ENCODE measurements around the gene PDIA4.

- TF ChIP-seq GATA2 (IDR thresholded peaks at IDR 0.05; ENCODE audit: low read depth, low read length) (no peak), GATA3 (IDR thresholded peaks at IDR 0.05; ENCODE audit: low read depth, low read length) (no peak)
Observed at GRCh38 chr7:149011491-149011890, 16.8 kb downstream of the PDIA4 start.

Data from SH-SY5Y (cell line).